K562 (cell line): ENCODE data around the gene VIM. TPM values are rescaled to one million over a fixed set of nuclear protein-coding genes. Genes with fewer than 3 reads are reported as not detected.

Source experiments
- ARID1B ChIP-seq: fragments of 450-650 bp; IDR thresholded peaks from 2 replicates; pipeline ENCODE4 v1.6.1; 2016; ENCODE audit warnings: antibody characterized with exemption, mild to moderate bottlenecking, inconsistent platforms
- BRD9 ChIP-seq: fragments of 450-650 bp; IDR thresholded peaks from 2 replicates; pipeline ENCODE4 v1.6.1; 2018; ENCODE audit warnings: low read depth; ENCODE audit not compliant: partially characterized antibody
- EHMT2 ChIP-seq: fragments of 450-650 bp; IDR thresholded peaks from 2 replicates; pipeline ENCODE4 v1.6.1; 2018; ENCODE audit warnings: antibody characterized with exemption
- FOXK2 ChIP-seq, 2 experiments: fragments of 450-650 bp; IDR thresholded peaks in 1 of 2; conservative IDR thresholded peaks in 1 of 2; 2 replicates each; pipeline ENCODE4 v1.6.1; 2016; ENCODE audit warnings: low read depth in 2 of 2, mild to moderate bottlenecking in 1 of 2
- MITF ChIP-seq: IDR thresholded peaks from 2 replicates; pipeline ENCODE4 v1.6.1; 2014; ENCODE audit warnings: antibody characterized with exemption
- RB1 ChIP-seq: fragments of 450-650 bp; IDR thresholded peaks from 2 replicates; pipeline ENCODE4 v1.6.1; 2017; ENCODE audit warnings: low read depth, mild to moderate bottlenecking
- STAG1 ChIP-seq: sonication (generic); formaldehyde crosslinking; IDR thresholded peaks from 2 replicates; pipeline ENCODE4 v1.5.0; 2020; ENCODE audit warnings: missing genetic modification reagents, borderline replicate concordance
- STAT5A ChIP-seq: IDR thresholded peaks from 2 replicates; pipeline ENCODE4 v1.6.1; 2012; ENCODE audit warnings: low read length, inconsistent platforms, borderline replicate concordance
- STAT5B ChIP-seq: fragments of 250-450 bp; sonication (Bioruptor Pico); IDR thresholded peaks from 2 replicates; pipeline ENCODE4 v1.8.0; 2021; ENCODE audit warnings: mild to moderate bottlenecking, inconsistent platforms
- TGIF2 ChIP-seq: sonication (generic); formaldehyde crosslinking; IDR thresholded peaks from 2 replicates; pipeline ENCODE4 v1.8.1; 2022; ENCODE audit warnings: mild to moderate bottlenecking, missing genetic modification reagents, moderate library complexity
- TOE1 ChIP-seq, 2 experiments: fragments of 450-650 bp in 1 of 2; sonication (generic) in 1 of 2; formaldehyde crosslinking in 1 of 2; IDR thresholded peaks; 2 replicates each; pipeline versions ENCODE4 v1.7.1 to v1.8.0; 2016 to 2022; ENCODE audit warnings: borderline replicate concordance in 2 of 2, mild to moderate bottlenecking in 2 of 2, antibody characterized with exemption in 1 of 2, inconsistent platforms in 1 of 2, low read depth in 1 of 2, missing genetic modification reagents in 1 of 2, moderate library complexity in 1 of 2
- ZNF140 ChIP-seq: fragments of 250-450 bp; sonication (Bioruptor Pico); IDR thresholded peaks from 2 replicates; pipeline ENCODE4 v1.8.0; 2021; ENCODE audit warnings: moderate library complexity, mild to moderate bottlenecking, inconsistent platforms
- ZNF507 ChIP-seq: conservative IDR thresholded peaks from 2 replicates; pipeline ENCODE4 v1.6.1; 2017; ENCODE audit warnings: missing genetic modification characterization, missing compliant biosample characterization
- ZNF583 ChIP-seq: fragments of 250-450 bp; sonication (Bioruptor Pico); IDR thresholded peaks from 2 replicates; pipeline ENCODE4 v1.4.0; 2020
- ZNF699 ChIP-seq: fragments of 250-450 bp; sonication (Bioruptor Pico); IDR thresholded peaks from 2 replicates; pipeline ENCODE4 v1.8.0; 2021; ENCODE audit warnings: mild to moderate bottlenecking, moderate library complexity; ENCODE audit not compliant: insufficient replicate concordance
- polyA plus RNA-seq, 8 experiments: library from polyadenylated mRNA; depleted of rRNA in 4 of 8; stranded (reverse) in 5 of 8; unstranded in 3 of 8; fragments of >200 nt; fragmentation: Nextera tagmentation in 2 of 8; fragmentation: Illumina TruSeq in 1 of 8; extraction: Ambion mirVana in 2 of 8; extraction: Trizol in 1 of 8; gene quantifications; 2 replicates each; pipeline versions ENCODE4 v1.2.1 to v1.2.3, GENCODE V29; 2011 to 2014; ENCODE audit warnings: inconsistent platforms in 1 of 8, missing spikeins in 1 of 8
- total RNA-seq, 7 experiments: library from RNA; depleted of rRNA in 6 of 7; stranded (reverse); fragments of >200 nt in 6 of 7; fragmentation: Illumina TruSeq in 2 of 7; extraction: Trizol in 2 of 7; gene quantifications; 2 replicates each; pipeline versions ENCODE4 v1.2.1 to v1.2.3, GENCODE V29; 2011 to 2021; ENCODE audit warnings: low replicate concordance in 1 of 7
- TF ChIP-seq, protein P1 (sequence below), 2 experiments: fragments of 450-650 bp; IDR thresholded peaks; 2 replicates each; pipeline ENCODE4 v1.6.1; 2018; ENCODE audit warnings: mild to moderate bottlenecking in 2 of 2, low read depth in 1 of 2; ENCODE audit not compliant: partially characterized antibody in 2 of 2

Gene VIM
- total and polyA plus RNA-seq, 9 of the 15 experiments (the other 6 are each of a cell fraction or from before 2014, with no cell fraction given), result 86.0 to 621 (median 383) TPM

DNA sequence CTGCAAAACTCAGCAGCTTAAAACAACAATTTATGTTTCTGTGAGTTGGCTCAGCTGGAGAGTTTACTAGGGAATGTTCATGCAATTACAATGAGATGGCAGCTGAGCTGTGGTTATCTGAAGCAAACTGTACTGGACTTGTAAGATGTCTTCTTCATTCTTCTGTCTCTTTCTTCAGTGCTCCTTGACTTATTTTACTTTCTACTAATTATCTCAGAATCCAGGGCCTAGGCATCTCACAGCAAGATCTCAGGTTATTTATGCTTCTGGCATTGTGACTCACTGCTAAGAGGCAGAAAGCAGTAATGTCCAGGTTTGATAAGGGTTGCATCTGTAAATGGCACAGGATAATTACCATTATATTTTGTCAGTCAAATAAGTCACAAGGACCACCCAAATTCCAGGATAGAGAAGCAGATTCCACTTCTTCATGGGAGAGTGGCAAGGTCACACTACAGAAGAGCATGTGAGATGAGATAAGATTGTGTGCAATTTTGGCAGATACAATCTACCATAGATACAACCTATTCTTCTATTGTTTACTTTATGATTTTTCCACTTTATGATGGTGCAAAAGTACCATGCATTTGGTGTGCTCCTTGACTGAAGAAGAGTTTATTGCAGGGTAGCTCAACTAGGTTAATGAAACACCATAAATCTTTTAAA, 16.8 kb downstream of the VIM start (continued):
- TF ChIP-seq STAT5B (CRISPR knock-in tag) (no peak), STAT5A (peak; percentile 19; the same call in 1 of the 2 replicates), FOXK2 (conservative IDR thresholded peaks at IDR 0.05 in 1 of 2, IDR thresholded peaks at IDR 0.05 in 1 of 2; ENCODE audit: low read depth in 2 of 2) (no peak), ZNF699 (no peak), EHMT2 (no peak), ZNF140 (CRISPR knock-in tag) (no peak), STAG1 (CRISPR knock-in tag) (no peak), TGIF2 (no peak), RB1 (no peak), ZNF507 (tag) (no peak), MITF (no peak), ZNF583 (CRISPR knock-in tag) (no peak), TOE1 (IDR thresholded peaks at IDR 0.05; ENCODE audit: borderline replicate concordance) (no peak), TOE1 (CRISPR knock-in tag; IDR thresholded peaks at IDR 0.05; ENCODE audit: borderline replicate concordance, low read depth) (no peak), BRD9 (no peak), ARID1B (peak; percentile 91)
- TF ChIP-seq, protein P1, sequence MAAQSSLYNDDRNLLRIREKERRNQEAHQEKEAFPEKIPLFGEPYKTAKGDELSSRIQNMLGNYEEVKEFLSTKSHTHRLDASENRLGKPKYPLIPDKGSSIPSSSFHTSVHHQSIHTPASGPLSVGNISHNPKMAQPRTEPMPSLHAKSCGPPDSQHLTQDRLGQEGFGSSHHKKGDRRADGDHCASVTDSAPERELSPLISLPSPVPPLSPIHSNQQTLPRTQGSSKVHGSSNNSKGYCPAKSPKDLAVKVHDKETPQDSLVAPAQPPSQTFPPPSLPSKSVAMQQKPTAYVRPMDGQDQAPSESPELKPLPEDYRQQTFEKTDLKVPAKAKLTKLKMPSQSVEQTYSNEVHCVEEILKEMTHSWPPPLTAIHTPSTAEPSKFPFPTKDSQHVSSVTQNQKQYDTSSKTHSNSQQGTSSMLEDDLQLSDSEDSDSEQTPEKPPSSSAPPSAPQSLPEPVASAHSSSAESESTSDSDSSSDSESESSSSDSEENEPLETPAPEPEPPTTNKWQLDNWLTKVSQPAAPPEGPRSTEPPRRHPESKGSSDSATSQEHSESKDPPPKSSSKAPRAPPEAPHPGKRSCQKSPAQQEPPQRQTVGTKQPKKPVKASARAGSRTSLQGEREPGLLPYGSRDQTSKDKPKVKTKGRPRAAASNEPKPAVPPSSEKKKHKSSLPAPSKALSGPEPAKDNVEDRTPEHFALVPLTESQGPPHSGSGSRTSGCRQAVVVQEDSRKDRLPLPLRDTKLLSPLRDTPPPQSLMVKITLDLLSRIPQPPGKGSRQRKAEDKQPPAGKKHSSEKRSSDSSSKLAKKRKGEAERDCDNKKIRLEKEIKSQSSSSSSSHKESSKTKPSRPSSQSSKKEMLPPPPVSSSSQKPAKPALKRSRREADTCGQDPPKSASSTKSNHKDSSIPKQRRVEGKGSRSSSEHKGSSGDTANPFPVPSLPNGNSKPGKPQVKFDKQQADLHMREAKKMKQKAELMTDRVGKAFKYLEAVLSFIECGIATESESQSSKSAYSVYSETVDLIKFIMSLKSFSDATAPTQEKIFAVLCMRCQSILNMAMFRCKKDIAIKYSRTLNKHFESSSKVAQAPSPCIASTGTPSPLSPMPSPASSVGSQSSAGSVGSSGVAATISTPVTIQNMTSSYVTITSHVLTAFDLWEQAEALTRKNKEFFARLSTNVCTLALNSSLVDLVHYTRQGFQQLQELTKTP (IDR thresholded peaks at IDR 0.05; ENCODE audit: low read depth in 1 of 2, partially characterized antibody in 2 of 2), result no peak
